NCI-H82 treated with DMSO at 0.1 percent for 48 hours (cell line): ENCODE data around the gene F8.
"Not testable (repeated sequence)": the region's sequence is repeated elsewhere in the genome, so short reads cannot be mapped to it uniquely, and the experiment has no call there.

Experiments
- DNase-seq: peaks from one replicate; lab custom pipeline; 2025; ENCODE audit not compliant: unreplicated experiment; lab: John Stamatoyannopoulos, UW

F8 gene

DNA sequence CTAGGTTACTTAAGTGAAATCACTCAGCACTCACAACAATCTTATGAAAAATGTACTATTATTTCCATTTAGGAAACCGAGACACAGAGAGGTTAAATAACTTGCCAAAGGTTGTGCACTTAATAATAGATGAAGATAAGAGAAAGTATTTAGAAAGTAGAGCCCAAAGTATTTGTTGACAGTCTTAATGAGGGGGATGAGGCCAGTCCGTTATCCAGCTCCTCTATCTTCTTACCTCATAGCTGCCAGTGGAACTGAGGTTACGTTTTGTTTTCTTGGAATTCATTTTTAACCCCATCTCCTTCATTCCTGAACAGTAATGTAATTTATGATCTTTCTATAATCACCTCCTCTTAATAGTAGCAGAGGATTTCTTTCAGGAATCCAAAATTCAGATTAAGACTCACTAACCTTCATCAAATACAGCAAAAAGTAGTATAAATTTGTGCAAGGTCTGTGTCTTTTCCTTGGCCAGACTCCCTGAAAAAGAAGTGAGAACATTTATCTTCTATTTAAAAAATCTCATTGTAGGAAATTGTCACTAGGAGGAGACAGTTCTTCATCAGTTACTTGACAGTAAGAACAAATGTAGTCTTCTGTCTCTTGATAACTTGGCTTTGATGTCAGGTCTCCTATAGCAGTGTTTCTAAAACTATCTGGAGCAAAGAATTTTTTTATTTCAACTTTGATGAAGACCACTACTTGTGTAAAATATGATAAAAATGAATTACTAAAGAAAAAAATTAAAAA, 35.5 kb downstream of the F8 start:
- DNase-seq = no peak

- no peak for DNase-seq
These were observed 41.5 kb downstream of the F8 start for GRCh38 chrX:154981116-154981411.

- DNase-seq = peak; percentile 19
These were observed 42.0 kb downstream of the F8 start for GRCh38 chrX:154980330-154981115.

GRCh38 chrX:154979629-154980028, 42.9 kb downstream of the F8 start:
- DNase-seq = no peak

GRCh38 chrX:154968353-154968752, 54.2 kb downstream of the F8 start:
- no peak for DNase-seq

GRCh38 chrX:154967603-154968002, 54.9 kb downstream of the F8 start:
- DNase-seq = no peak

GRCh38 chrX:154961947-154962346, 60.6 kb downstream of the F8 start:
- DNase-seq = no peak

DNA sequence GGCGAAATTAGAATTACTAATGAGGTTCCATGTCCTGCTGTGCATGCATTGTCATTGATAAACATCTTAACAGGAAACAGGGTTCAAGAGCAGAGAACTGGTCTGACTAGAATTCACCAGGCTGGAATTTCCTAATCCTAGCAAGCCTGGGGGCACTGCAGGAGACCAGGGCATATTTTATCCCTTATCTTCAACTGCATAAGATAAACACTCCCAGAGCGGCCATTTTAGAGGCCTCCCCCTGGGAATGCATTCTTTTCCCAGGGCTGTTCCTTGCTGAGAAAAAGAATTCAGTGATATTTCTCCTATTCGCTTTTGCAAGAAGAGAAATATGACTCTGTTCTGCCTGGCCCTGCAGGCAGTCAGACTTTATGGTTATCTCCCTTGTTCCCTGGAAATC, 66.7 kb downstream of the F8 start:
- DNase-seq = not testable (repeated sequence)

DNA sequence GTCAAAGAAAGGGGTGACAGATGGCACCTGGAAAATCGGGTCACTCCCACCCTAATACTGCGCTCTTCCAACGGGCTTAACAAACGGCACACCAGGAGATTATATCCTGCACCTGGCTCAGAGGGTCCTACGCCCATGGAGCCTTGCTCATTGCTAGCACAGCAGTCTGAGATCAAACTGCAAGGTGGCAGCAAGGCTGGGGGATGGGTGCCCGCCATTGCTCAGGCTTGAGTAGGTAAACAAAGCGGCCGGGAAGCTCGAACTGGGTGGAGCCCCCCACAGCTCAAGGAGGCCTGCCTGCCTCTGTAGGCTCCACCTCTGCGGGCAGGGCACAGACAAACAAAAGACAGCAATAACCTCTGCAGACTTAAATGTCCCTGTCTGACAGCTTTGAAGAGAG, 83.3 kb downstream of the F8 start:
- not testable (repeated sequence) for DNase-seq

DNA sequence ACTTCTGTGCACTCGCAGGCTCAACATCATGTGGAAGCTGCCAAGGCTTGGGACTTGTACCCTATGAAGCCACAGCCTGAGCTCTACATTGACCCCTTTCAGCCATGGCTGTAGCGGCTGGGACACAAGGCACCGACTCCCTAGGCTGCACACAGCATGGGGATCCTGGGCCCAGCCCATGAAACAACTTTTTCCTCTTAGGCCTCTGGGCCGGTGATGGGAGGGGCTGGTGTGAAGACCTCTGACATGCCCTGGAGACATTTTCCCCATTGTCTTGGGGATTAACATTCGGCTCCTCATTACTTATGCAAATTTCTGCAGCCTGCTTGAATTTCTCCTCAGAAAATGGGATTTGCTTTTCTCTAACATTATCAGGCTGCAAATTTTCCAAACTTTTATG, 97.8 kb downstream of the F8 start:
- not testable (repeated sequence) for DNase-seq

DNA sequence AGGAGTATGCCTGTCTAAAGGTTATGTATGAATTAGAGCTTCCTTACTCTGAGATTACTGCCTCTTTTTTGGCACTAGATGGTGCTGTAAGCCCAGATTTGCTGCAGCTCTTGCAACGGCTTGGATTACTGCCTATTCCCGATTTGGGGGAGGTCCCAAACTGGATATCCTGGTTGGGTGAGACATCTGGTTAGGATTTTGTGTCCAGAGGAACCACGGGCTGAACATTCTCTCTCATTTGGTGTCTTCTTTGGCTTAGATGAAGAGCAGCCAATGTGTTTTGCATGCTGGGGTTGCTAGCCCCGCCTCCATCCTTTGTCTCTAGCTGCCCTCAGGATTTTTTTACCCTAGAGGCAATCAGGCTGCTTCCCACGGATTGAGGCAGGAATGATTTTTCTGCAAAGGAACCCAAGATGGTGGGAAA, 104.5 kb downstream of the F8 start:
- peak; percentile 50 for DNase-seq

- DNase-seq = no peak
These were observed 108.5 kb downstream of the F8 start for GRCh38 chrX:154914052-154914451.

DNA sequence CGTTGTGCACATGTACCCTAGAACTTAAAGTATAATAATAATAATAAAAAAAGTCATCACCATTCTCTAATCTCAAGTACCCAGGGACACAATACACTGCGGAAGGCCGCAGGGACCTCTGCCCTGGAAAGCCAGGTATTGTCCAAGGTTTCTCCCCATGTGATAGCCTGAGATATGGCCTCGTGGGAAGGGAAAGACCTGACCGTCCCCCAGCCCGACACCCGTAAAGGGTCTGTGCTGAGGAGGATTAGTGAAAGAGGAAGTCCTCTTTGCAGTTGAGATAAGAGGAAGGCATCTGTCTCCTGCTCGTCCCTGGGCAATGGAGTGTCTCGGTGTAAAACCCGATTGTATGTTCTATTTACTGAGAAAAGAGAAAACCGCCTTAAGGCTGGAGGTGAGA, 112.0 kb downstream of the F8 start:
- not testable (repeated sequence) for DNase-seq

- not testable (repeated sequence) for DNase-seq
These were observed 112.5 kb downstream of the F8 start for GRCh38 chrX:154910048-154910447.

- no peak for DNase-seq
These were observed 113.7 kb downstream of the F8 start for GRCh38 chrX:154908821-154909220.

DNA sequence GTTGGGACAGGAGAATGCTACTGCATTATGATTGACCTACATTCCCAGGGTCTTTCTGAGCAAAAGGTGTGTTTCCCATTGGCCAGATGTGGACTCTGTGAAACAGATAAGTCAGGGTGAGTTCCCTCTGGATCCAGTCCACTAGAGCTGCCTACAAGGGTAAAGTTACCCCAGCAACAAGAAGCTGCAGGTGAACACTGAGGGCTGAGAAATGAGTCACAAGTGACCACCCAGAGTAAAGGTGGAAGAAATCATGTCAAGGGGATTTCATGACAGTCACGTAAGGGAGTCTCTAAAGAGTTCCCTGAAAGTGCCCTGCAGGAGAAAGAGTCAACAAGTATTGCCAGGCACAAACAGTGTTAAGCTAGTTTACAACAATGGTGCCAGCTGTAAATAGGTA, 120.1 kb downstream of the F8 start:
- no peak for DNase-seq

GRCh38 chrX:154900323-154900722, 122.2 kb downstream of the F8 start:
- DNase-seq = no peak

GRCh38 chrX:154892296-154892695, 130.2 kb downstream of the F8 start:
- DNase-seq = no peak

DNA sequence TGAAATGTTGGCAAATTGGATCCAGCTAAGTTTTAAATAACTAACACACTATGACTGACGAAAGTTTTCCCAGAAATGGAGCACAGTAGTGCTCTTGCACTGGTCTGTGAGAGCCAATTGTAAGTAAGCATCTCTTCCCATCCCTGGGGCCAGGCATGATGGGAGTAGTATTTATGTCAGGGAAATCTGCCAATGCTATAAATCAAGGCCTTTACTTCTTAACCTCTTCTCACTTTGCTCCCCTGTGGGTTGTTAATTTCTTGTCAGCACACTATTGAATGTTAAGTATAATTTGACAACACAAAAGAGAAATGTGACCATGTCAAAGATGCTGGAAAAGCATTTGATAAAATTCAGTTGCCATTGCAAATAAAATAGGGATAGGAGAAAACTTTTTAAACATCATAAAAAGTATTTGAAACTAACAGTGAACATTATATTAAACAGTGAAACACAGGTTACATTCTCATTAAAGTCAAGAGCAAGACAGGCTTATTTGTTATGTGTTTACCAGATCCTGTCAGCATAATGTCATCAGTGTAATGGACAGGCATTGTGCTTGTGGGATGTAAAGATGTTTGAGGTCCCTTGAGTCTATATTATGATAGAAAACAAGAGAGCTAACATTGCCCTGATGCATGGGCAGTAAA, 131.4 kb downstream of the F8 start:
- peak; percentile 12 for DNase-seq

DNA sequence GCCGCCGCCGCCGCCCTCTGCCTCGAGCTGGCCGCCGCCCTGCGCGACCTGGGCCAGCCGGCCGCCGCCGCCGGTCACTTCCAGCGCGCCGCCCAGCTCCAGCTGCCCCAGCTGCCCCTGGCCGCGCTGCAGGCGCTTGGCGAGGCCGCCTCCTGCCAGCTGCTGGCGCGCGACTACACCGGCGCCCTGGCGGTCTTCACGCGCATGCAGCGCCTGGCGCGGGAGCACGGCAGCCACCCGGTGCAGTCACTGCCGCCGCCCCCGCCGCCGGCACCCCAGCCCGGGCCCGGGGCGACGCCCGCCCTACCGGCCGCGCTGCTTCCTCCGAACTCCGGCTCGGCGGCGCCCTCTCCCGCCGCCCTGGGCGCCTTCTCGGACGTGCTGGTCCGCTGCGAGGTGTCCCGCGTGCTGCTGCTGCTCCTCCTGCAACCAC, 135.7 kb downstream of the F8 start:
- DNase-seq = not testable (repeated sequence)

- DNase-seq = not testable (repeated sequence)
These were observed 136.3 kb downstream of the F8 start, which contains the start of gene F8A1 for GRCh38 chrX:154886069-154886788. F8A1 (plus strand) TSS chrX:154886355; CDS start chrX:154886375, 20 bp downstream.
